ENCODE results near the gene ACSF2. TPM values are rescaled to one million over a fixed set of nuclear protein-coding genes. Genes with fewer than 3 reads are reported as not detected.

The ACSF2 gene
- total and polyA plus RNA-seq, 2 of the 13 experiments (the other 11 are each of a cell fraction or from before 2014, with no cell fraction given), result 87.3 to 109 TPM

- no peak for TF ChIP-seq PAXIP1 (CRISPR knock-in tag; conservative IDR thresholded peaks at IDR 0.05)
- TF ChIP-seq MEIS1 (CRISPR knock-in tag; IDR thresholded peaks at IDR 0.05; ENCODE audit: borderline replicate concordance), result no peak
- TF ChIP-seq ZNF382 (CRISPR knock-in tag; IDR thresholded peaks at IDR 0.05; ENCODE audit: borderline replicate concordance), result no peak
- TF ChIP-seq FUBP1 (CRISPR knock-in tag; IDR thresholded peaks at IDR 0.05; ENCODE audit: borderline replicate concordance), result no peak
- no peak for TF ChIP-seq ZC3H13 (CRISPR knock-in tag; IDR thresholded peaks at IDR 0.05)
- no peak for TF ChIP-seq YY1 (IDR thresholded peaks at IDR 0.05; ENCODE audit: insufficient read depth, insufficient replicate concordance, low read depth, low read length)
- TF ChIP-seq ZNF256 (CRISPR knock-in tag; conservative IDR thresholded peaks at IDR 0.05), result peak; percentile 31; the same call in 1 of the 2 replicates
- TF ChIP-seq KDM6A (CRISPR knock-in tag; IDR thresholded peaks at IDR 0.05; ENCODE audit: low read depth), result no peak
- TF ChIP-seq ZNF18 (CRISPR knock-in tag; IDR thresholded peaks at IDR 0.05; ENCODE audit: insufficient replicate concordance), result no peak
- no peak for TF ChIP-seq NFAT5 (CRISPR knock-in tag; IDR thresholded peaks at IDR 0.05)
- TF ChIP-seq ONECUT2 (CRISPR knock-in tag; IDR thresholded peaks at IDR 0.05), result no peak
- no peak for TF ChIP-seq MZF1 (CRISPR knock-in tag; IDR thresholded peaks at IDR 0.05; ENCODE audit: borderline replicate concordance)
- TF ChIP-seq ZNF543 (CRISPR knock-in tag; IDR thresholded peaks at IDR 0.05), result no peak
- no peak for TF ChIP-seq STAT6 (CRISPR knock-in tag; IDR thresholded peaks at IDR 0.05; ENCODE audit: borderline replicate concordance)
Measured at GRCh38 chr17:50482516-50482915, 56.5 kb downstream of the ACSF2 start (continued).

All from HepG2 (cell line).